Colon (tissue), 2 donors: ENCODE measurements around the gene TRAPPC12.
"Not testable (repeated sequence)": the region's sequence is repeated elsewhere in the genome, so short reads cannot be mapped to it uniquely, and the experiment has no call there.

ENCODE experiments used
- FAIRE-seq: peaks from 2 replicates; lab custom pipeline; 2012; peaks lifted over from hg19 to GRCh38; lab: Jason Lieb, UNC
- donor health status: control.
- donor health status: control.

Gene TRAPPC12

GRCh38 chr2:3432693-3433338, 53.3 kb downstream of the TRAPPC12 start:
- FAIRE-seq: no peak

DNA sequence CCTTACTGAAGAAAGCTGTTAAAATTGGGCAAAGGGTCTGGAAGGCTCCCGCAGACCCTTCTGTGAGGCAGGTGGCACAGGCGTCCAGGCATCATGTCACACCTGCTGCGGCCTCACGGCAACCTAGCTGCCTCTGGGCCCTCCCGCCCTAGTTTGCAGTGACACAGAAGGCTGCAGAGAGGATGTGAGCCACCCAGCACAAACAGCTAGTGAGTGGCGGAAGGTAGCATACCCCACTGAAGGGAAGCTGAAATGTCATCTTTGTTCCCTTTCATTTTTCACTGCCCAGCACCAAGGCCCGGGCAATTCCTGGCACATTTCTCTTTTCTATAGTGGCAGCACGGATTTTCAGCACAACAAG, 53.8 kb downstream of the TRAPPC12 start:
- FAIRE-seq: no peak

DNA sequence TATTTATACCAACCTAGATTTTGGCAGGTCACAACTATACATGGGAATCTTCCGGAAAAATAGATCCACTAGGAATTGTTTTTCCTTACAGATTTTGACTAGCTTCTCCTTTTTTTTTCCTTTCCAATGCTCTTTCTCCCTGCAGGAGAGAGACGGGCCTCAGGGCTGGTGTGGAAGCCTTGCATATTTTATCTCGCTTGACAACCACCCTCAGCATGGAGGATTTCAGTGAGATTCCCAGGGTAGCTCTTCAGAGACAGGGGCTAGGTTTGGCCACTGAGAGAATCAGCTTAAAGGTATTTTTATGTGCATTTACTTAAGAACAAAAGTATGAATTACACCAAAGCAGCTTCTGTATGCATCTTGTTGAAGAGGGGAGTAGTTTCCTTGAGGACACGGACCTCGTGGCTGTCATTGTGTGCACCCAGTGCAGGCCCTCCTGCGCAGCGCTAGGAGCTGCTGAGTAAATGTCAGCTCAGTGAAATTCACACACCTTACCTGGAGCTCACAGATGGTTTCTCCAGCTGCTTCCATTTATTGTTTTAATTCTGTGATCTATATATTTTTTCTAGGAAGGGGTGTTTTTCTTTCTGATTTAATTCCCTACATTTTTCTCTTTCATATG, 54.4 kb downstream of the TRAPPC12 start:
- no peak for FAIRE-seq

DNA sequence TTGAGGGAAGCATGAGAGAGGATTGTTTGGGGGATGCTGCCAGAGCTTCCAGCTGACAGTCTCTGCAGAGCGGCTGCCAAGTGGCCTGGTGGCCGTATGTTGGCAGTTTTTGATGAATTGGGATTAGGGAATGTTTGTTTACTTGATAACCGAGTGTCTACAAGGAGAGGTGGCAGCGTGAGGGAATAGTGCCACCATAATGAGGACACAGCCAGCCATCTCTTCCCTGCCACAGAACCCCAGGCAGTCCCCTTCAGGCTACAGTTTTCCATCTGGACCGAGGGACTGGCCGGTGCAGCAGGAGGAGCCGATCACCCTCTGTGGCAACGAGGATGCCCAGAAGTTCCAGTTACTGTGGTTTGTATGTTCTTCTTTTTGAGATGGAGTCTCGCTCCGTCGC, 55.2 kb downstream of the TRAPPC12 start:
- FAIRE-seq: no peak

GRCh38 chr2:3435445-3435844, 56.0 kb downstream of the TRAPPC12 start:
- no peak for FAIRE-seq

DNA sequence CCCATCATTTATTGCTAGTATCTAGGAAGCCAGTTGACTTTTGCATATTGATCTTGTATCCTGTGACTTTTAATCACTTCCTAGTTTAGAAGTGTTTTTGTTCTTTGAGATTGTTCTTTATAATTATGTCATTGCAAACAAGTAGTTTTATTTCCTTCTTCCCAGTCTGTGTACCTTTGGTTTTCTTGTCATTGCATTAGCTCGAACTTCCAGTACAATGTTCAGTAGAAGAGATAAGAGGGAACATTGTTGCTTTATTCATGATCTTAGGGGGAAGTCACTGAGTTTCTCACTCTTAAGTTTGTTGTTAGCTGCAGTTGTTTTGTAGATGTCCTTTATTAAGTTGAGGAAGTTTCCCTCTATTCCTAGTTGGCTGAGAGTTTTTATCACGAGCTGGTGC, 61.0 kb downstream of the TRAPPC12 start:
- no peak for FAIRE-seq

DNA sequence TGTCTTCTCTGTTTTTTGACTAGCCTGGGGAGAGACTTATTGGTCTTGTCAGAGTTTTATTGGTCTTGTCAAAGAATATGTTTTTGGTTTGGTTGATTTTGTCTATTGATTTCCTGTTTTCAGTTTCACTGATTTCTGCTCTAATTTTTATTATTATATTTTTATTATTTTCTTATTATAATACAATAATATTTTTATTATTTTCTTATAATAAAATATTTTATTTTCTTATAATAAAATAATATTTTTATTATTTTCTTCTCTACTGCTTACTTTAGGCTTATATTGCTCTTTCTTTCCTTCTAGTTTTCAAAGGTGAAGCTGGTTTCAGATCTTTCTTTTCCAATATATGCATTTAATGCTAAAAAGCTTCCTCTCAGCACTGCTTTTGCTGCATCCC, 62.0 kb downstream of the TRAPPC12 start:
- FAIRE-seq: peak; percentile 57

GRCh38 chr2:3442185-3442584, 62.7 kb downstream of the TRAPPC12 start:
- no peak for FAIRE-seq

DNA sequence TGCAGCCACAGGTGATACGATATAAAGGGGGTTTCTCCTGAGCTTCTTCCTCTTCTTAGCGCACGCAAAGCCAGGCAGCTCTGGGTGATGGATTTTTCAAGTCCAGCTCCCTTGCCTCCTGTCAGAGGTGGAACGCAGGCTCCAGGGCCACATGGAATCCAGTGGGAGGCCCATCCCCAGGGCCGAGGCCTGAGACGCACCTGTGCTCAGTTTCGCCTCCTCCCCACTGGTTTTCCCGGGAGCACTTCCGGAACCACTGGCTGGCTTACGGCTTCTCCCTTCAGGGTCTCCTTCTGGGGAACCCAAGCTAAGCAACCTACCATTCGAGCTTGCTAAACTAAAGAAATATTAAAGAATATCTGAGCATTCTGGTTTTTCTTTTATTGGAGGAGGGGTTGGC, 63.6 kb downstream of the TRAPPC12 start:
- FAIRE-seq: no peak

DNA sequence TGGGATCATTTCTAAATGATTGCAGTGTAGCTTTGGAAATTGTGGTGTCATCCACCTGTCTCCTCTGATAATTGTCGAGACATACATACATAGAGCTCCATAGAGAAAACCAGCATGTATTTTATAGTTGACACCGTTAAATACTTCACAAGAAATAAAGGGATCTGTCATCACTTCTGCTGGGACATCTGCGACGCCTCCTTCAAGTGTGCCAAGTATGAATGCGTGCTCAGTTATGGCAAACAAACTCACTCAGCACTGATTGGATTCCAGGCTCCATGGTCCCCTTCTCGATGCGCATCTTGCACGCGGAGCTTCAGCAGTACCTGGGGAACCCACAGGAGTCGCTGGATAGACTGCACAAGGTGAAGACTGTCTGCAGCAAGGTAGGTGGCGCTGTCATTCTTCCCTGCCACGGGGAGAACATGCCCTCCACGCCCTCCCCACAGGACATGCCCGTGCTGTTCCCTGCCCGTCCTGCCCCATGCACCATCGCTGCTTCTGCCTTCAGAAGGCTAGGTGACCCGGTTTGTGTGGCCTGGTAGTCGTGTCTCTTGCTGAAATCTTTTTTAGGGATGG, 64.1 kb downstream of the TRAPPC12 start:
- no peak for FAIRE-seq

- no peak for FAIRE-seq
Observed at GRCh38 chr2:3445891-3446290, 66.4 kb downstream of the TRAPPC12 start.

- no peak for FAIRE-seq
Observed at GRCh38 chr2:3446381-3446780, 66.9 kb downstream of the TRAPPC12 start.

GRCh38 chr2:3447186-3447585, 67.7 kb downstream of the TRAPPC12 start:
- FAIRE-seq: not testable (repeated sequence)

DNA sequence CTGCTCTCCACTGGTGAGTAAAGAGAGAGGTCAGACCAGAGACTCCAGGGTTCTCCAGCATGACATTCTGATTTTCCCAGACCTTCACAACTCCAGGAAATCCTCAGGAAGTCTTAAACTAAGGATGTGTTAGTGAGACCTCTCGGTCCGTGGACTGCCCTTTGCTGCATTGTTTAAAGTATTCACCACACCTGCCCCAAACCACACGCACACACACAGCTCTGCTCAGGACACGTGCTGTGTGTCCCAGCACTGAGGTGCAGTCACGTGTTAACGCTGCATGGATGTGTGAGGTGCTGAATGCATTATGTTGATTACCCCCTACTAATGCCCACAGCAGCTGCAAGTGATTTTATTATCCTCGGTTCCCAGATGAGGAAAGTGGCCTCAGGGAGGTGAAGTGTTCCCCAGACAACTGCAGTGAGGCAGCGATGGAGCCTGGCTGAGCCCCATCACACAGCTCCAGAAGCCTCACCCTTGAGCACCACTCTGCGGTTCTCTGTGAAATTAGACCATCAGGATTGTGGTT, 68.4 kb downstream of the TRAPPC12 start:
- no peak for FAIRE-seq

DNA sequence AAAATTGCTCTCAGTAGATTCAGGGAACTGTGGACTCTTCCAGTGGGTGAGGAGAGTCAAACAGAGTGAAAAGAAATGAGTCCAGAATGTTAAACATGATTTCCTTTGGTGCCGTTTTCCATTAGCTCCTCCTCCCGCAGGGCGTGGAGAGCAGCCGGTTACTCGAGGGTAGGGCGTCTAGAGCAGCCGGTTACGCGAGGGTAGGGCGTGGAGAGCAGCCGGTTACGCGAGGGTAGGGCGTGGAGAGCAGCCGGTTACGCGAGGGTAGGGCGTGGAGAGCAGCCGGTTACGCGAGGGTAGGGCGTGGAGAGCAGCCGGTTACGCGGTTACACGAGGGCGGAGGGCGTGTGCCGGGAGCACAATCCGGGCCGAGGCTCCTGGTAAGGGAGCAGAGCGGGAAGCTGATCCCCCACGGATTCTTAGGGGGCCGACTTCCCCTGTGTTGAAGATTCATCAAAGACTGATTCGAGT, 69.0 kb downstream of the TRAPPC12 start:
- not testable (repeated sequence) for FAIRE-seq

GRCh38 chr2:3449086-3449485, 69.6 kb downstream of the TRAPPC12 start:
- FAIRE-seq: no peak

DNA sequence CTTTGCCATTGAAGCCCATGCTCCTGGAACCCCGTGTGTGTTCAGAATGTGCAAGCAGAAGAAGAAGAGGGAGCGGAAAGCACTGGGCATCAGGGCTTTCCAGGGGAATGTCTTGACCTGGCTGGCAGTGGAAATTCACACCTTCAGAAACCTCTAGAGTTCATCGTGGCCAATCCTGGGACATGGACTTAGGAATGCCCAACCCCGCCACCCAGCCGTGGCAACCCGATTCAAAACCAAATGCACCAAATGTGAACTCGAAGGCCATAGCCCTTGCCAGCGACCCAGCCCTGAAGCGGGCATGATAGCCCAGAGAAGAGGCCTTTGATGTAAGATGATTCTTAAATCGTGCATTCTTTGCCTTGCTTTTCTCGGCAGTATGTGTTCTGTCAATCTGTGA, 70.4 kb downstream of the TRAPPC12 start:
- FAIRE-seq: no peak

DNA sequence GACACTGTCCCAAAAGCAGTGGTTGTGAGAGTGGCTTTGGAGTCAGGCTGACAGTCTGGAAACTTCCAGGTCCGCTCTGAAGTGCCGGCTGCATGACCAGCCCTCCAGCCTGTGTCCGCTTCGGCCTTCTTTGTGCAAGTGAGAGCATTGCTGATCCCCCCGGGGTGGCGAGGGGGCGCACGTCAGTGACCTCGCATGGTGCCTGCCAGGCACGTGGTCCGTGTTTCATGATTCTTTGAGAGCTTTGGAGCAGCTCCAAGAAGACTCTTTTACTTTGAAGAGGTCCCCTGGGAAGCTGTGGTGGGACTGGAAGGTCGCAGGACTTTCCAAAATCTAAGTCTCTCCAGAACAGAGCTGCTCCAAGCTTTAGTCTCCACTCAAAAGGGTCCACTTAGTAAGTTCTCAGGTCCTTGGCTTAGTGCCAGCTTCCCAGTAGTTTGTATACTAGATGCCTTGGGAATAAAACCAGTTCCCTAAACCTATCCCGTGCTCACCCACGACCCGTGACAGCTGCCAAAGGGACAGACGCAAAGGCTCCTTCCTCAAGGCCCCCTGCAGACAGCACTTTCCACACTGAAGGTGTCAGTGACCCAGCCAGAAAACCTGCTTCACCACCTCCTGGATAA, 71.0 kb downstream of the TRAPPC12 start:
- no peak for FAIRE-seq

DNA sequence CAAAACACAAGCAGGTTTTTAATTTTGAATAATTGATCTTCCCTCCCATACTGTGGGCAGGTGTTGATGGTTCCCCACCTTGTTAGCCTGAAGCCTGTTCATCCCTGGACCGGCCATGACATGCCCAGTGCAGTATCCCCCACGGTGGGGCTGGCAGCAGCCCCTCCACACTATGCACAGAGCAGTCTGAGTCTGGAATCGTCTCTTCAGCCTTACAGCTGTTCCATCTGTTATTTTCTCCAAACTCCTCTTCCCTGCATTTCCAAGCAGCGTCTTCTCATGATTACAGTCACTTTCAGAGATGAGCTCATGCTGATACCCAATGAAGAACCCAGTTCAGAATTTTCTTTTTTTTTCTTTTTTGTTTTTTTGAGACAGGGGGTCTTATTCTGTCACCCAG, 71.7 kb downstream of the TRAPPC12 start:
- FAIRE-seq: no peak

- FAIRE-seq: no peak
Observed at GRCh38 chr2:3451926-3452671, 72.6 kb downstream of the TRAPPC12 start.

DNA sequence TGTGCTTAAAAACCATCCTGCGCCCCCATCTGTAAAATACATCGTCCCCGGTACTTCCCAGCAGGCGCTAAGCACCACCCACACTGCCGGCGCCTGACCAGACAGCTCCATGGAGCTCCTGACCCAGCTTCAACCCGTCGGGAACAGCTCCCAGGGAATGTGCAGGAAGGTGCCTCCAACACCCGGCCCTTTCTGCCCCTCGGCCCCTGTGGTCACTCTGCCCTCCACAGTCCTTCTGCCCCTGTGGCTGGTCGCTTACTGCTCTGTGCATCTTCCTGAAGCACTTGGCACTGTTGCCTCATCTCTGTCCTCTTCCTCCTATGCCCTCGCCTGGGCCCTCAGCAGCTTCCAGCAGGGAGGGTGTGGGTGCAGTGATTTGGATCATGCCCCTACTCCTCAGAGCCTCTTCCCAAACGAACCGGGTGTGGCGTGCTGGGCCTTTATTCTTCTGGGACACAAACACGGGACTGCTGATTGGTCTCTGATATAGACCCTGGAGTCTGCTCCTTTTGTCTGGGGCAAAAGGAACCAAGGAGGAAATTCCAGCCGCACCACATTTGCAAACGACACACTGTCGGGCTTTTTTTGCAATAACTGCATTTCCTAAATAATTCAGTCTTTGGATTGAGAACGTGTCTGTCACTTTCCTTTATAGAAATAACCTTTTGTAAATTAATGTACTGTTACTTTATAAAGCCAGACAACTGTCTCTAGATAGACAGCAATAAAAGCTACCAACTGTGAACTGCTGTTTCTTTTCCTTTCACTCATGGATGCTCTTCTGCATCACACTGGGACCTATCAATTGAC, 73.9 kb downstream of the TRAPPC12 start:
- FAIRE-seq: no peak
